Neural progenitor cell (in vitro differentiated cells): ENCODE data around the gene CDK18. TPM values are rescaled to one million over a fixed set of nuclear protein-coding genes. Genes with fewer than 3 reads are reported as not detected.

Experiments used
- DNase-seq: peaks from one replicate; pipeline ENCODE4 v3.0.0-alpha.2; 2016; ENCODE audit warnings: low spot score
- H2AFZ ChIP-seq: fragments of 200-600 bp; sonication (generic); replicated peaks from 2 replicates; pipeline ENCODE4 v1.6.1; 2016; ENCODE audit warnings: antibody characterized with exemption
- H3F3A ChIP-seq: fragments of 200-600 bp; sonication (generic); 2 replicates; pipeline ENCODE4 v1.6.1; 2016; ENCODE audit warnings: antibody characterized with exemption, low read depth
- H3K27ac ChIP-seq: fragments of 200-600 bp; sonication (generic); 2 replicates; pipeline ENCODE4 v1.5.1; 2016; ENCODE audit warnings: mild to moderate bottlenecking
- H3K27me3 ChIP-seq: fragments of 200-600 bp; sonication (generic); 2 replicates; pipeline ENCODE4 v1.6.1; 2016; ENCODE audit warnings: mild to moderate bottlenecking, moderate library complexity
- H3K36me3 ChIP-seq: fragments of 200-600 bp; sonication (generic); 2 replicates; pipeline ENCODE4 v1.5.1; 2016
- H3K4me1 ChIP-seq: fragments of 200-600 bp; sonication (generic); 2 replicates; pipeline ENCODE4 v1.6.1; 2016; ENCODE audit warnings: mixed run types
- H3K4me2 ChIP-seq: fragments of 200-600 bp; sonication (generic); 2 replicates; pipeline ENCODE4 v1.6.1; 2016
- H3K4me3 ChIP-seq: fragments of 200-600 bp; sonication (generic); 2 replicates; pipeline ENCODE4 v1.5.1; 2016
- H3K79me2 ChIP-seq: fragments of 200-600 bp; sonication (generic); 2 replicates; pipeline ENCODE4 v1.6.1; 2016; ENCODE audit warnings: low read depth
- H3K9ac ChIP-seq: fragments of 200-600 bp; sonication (generic); 2 replicates; pipeline ENCODE4 v1.6.1; 2016
- H3K9me3 ChIP-seq: fragments of 200-600 bp; sonication (generic); 2 replicates; pipeline ENCODE4 v1.5.1; 2016; ENCODE audit warnings: low read depth
- H4K20me1 ChIP-seq: fragments of 200-600 bp; sonication (generic); 2 replicates; pipeline ENCODE4 v1.6.1; 2016; ENCODE audit warnings: low read depth
- H3K27ac Mint-ChIP-seq: 3 replicates; pipeline ENCODE4 v1.8.0; 2021; ENCODE audit warnings: mixed read lengths
- H3K27me3 Mint-ChIP-seq: 2 replicates; pipeline ENCODE4 v1.8.0; 2022; ENCODE audit warnings: low read depth, mild to moderate bottlenecking, inconsistent platforms, moderate library complexity, mixed read lengths; ENCODE audit not compliant: insufficient read depth
- H3K36me3 Mint-ChIP-seq: 3 replicates; pipeline ENCODE4 v1.8.0; 2021; ENCODE audit warnings: mixed read lengths
- H3K4me1 Mint-ChIP-seq: 3 replicates; pipeline ENCODE4 v1.8.0; 2021; ENCODE audit warnings: mixed read lengths
- H3K4me3 Mint-ChIP-seq: 3 replicates; pipeline ENCODE4 v1.8.0; 2021; ENCODE audit warnings: mild to moderate bottlenecking, moderate library complexity, mixed read lengths
- H3K9me3 Mint-ChIP-seq: 3 replicates; pipeline ENCODE4 v1.8.0; 2020; ENCODE audit warnings: mixed read lengths
- EZH2 ChIP-seq: fragments of 200-600 bp; sonication (generic); IDR thresholded peaks from 2 replicates; pipeline ENCODE4 v1.6.1; 2017; ENCODE audit warnings: antibody characterized with exemption, mild to moderate bottlenecking, moderate library complexity
- EZH2phosphoT487 ChIP-seq: fragments of 200-600 bp; sonication (generic); IDR thresholded peaks from 2 replicates; pipeline ENCODE4 v1.6.1; 2017; ENCODE audit warnings: antibody characterized with exemption
- total RNA-seq: library from RNA; depleted of rRNA; stranded (reverse); fragments of >200 nt; gene quantifications from 2 replicates; pipeline ENCODE4 v1.2.3, GENCODE V29; 2015; ENCODE audit warnings: low replicate concordance
- TF ChIP-seq, protein P1 (sequence below): fragments of 200-600 bp; sonication (generic); IDR thresholded peaks from 2 replicates; pipeline ENCODE4 v1.5.1; 2017; ENCODE audit warnings: antibody characterized with exemption, mild to moderate bottlenecking

CDK18 gene
- total RNA-seq, 1 donor from 2014 or later, result 14.1 TPM

DNA sequence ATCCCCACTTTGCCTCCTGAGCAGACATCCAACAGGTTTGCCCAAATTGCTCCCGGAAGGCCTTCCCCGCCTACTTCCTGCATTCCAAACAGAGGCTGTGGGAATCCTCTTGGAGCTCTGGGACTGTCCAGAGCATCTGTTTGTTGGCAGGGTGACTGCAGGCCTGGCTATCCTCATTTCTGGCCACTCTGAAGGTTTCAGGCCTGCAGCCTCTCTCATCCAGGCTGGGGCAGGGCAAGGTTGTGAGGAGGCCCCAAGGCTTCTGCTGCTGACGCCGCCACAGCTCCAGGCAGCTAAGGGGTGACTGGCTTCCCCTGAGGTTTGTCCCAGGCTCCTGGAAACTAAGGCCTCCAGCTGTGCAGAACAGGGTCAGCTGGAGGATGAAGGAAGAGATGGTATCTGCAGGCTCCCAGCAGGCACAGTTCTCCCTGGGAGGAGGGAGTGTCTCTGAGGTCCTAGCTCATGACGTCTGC lies 11.3 kb downstream of the CDK18 start:
- Mint-ChIP-seq H3K4me1 (peaks cover 44% of the 10 kb centered on the region), H3K36me3 (peaks cover 2% of the 10 kb centered on the region), H3K27me3 (peaks cover 13% of the 10 kb centered on the region), H3K4me3 (no peak overlapping the region), H3K27ac (no peak overlapping the region), H3K9me3 (no peaks in the 10 kb centered on the region)
- no peak overlapping the region for H2AFZ ChIP-seq
- H3F3A ChIP-seq, result no peaks in the 10 kb centered on the region
- peaks cover 4% of the 10 kb centered on the region for H3K4me1 ChIP-seq
- H3K27me3 ChIP-seq, result no peaks in the 10 kb centered on the region
- H3K9ac ChIP-seq, result no peak overlapping the region
- TF ChIP-seq, protein P1, sequence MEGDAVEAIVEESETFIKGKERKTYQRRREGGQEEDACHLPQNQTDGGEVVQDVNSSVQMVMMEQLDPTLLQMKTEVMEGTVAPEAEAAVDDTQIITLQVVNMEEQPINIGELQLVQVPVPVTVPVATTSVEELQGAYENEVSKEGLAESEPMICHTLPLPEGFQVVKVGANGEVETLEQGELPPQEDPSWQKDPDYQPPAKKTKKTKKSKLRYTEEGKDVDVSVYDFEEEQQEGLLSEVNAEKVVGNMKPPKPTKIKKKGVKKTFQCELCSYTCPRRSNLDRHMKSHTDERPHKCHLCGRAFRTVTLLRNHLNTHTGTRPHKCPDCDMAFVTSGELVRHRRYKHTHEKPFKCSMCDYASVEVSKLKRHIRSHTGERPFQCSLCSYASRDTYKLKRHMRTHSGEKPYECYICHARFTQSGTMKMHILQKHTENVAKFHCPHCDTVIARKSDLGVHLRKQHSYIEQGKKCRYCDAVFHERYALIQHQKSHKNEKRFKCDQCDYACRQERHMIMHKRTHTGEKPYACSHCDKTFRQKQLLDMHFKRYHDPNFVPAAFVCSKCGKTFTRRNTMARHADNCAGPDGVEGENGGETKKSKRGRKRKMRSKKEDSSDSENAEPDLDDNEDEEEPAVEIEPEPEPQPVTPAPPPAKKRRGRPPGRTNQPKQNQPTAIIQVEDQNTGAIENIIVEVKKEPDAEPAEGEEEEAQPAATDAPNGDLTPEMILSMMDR, result no peak
- TF ChIP-seq EZH2phosphoT487, result no peak
- no peak for TF ChIP-seq EZH2
- DNase-seq, result no peak
- H3K36me3 ChIP-seq, result no peaks in the 10 kb centered on the region
- no peak overlapping the region for H3K4me2 ChIP-seq
- peaks cover 59% of the 10 kb centered on the region for H4K20me1 ChIP-seq
- H3K9me3 ChIP-seq, result no peaks in the 10 kb centered on the region
- H3K4me3 ChIP-seq, result no peak overlapping the region
- H3K27ac ChIP-seq, result no peak overlapping the region
- H3K79me2 ChIP-seq, result no peaks in the 10 kb centered on the region

DNA sequence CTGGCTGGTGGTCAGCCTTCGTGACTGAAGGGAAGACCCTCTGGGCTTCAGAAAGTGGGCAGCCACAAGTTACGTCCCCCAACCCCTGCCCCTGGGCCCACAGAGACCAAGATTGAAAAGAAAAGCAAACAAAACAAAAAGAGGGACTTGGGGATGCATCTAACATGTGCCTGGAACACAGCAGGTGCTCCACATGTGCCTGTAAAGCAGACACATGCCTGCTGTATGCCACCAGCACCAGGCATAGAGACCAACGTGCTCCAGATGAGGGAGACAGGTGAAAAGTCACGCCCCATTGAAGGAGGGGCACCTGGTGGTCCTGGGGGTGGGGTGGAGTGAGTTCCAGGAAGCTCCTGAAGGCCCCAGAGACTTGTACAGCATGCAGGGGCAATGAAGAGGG lies 11.9 kb downstream of the CDK18 start:
- H3K4me1 ChIP-seq, result peaks cover 4% of the 10 kb centered on the region
- H3K79me2 ChIP-seq, result no peaks in the 10 kb centered on the region
- no peak overlapping the region for H3K4me2 ChIP-seq
- H3F3A ChIP-seq, result no peaks in the 10 kb centered on the region
- Mint-ChIP-seq H3K9me3 (no peaks in the 10 kb centered on the region), H3K36me3 (peaks cover 2% of the 10 kb centered on the region), H3K4me3 (no peak overlapping the region), H3K27ac (no peak overlapping the region), H3K27me3 (peaks cover 13% of the 10 kb centered on the region), H3K4me1 (peaks cover 42% of the 10 kb centered on the region)
- TF ChIP-seq, protein P1, result no peak
- TF ChIP-seq EZH2phosphoT487 (no peak), EZH2 (no peak)
- H2AFZ ChIP-seq, result no peak overlapping the region
- no peaks in the 10 kb centered on the region for H3K27me3 ChIP-seq
- H3K9ac ChIP-seq, result no peak overlapping the region
- H3K36me3 ChIP-seq, result no peaks in the 10 kb centered on the region
- H4K20me1 ChIP-seq, result peaks cover 62% of the 10 kb centered on the region
- DNase-seq, result no peak
- H3K9me3 ChIP-seq, result no peaks in the 10 kb centered on the region
- H3K27ac ChIP-seq, result no peak overlapping the region
- no peak overlapping the region for H3K4me3 ChIP-seq

DNA sequence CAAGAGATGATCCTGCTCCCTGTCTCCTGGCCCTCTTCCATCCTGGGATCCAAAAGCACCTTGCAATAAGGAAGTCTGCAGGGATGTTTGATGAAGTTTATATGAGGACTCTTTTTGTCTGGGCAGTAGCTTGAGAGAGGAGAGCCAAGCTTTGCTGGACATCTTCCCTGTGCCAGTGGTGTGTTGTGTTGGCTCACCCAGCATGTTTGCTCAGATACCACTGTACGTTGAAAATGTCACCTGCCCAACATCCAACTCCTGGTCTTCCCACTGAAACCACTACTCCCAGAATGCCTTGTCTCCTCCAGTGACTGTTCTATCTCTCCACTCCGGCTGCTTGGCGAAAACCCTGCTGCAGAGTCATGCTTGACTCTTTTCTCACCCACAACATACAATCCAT lies 12.8 kb downstream of the CDK18 start:
- no peak overlapping the region for H3K27ac ChIP-seq
- no peak for TF ChIP-seq EZH2phosphoT487
- no peak for TF ChIP-seq EZH2
- TF ChIP-seq, protein P1, result no peak

More for the DNA sequence above, 12.8 kb downstream of the CDK18 start:
- H3K36me3 Mint-ChIP-seq, result peaks cover 2% of the 10 kb centered on the region
- H3K4me3 ChIP-seq, result no peak overlapping the region
- H3K4me2 ChIP-seq, result no peak overlapping the region
- no peaks in the 10 kb centered on the region for H3K9me3 ChIP-seq
- no peak overlapping the region for H3K27ac Mint-ChIP-seq
- H3K4me3 Mint-ChIP-seq, result no peak overlapping the region
- H3K27me3 ChIP-seq, result no peaks in the 10 kb centered on the region
- peaks cover 2% of the 10 kb centered on the region for H3K4me1 ChIP-seq
- no peak overlapping the region for H3K9ac ChIP-seq
- peaks cover 67% of the 10 kb centered on the region for H4K20me1 ChIP-seq
- H3K79me2 ChIP-seq, result no peaks in the 10 kb centered on the region
- H3K27me3 Mint-ChIP-seq, result peaks cover 12% of the 10 kb centered on the region
- H3K9me3 Mint-ChIP-seq, result no peaks in the 10 kb centered on the region
- no peak for DNase-seq
- no peaks in the 10 kb centered on the region for H3K36me3 ChIP-seq
- H3F3A ChIP-seq, result no peaks in the 10 kb centered on the region
- H2AFZ ChIP-seq, result no peak overlapping the region
- H3K4me1 Mint-ChIP-seq, result peaks cover 43% of the 10 kb centered on the region
